ENCODE results near the gene GPR39. TPM values are rescaled to one million over a fixed set of nuclear protein-coding genes. Genes with fewer than 3 reads are reported as not detected.

GPR39 gene
- total and polyA plus RNA-seq, 2 donors (not counting 3 experiments of a cell fraction or from before 2014, with no cell fraction given): 0.03 to 0.20 TPM

GRCh38 chr2:132562245-132562644 lies 145.6 kb downstream of the GPR39 start:
- no peaks in the 10 kb centered on the region for H3K79me2 ChIP-seq (ENCODE audit: control insufficient read depth, insufficient read depth, low read length)
- intact Hi-C loops (cut with micrococcal nuclease): no loop called here
- dilution Hi-C loops (cut with MboI; ENCODE audit: extremely low pct_ligation_motif_present, low sequenced_read_pairs): no loop called here
- H3K4me2 ChIP-seq (ENCODE audit: insufficient read depth, low read length): no peak overlapping the region
- H3K9me3 ChIP-seq (replicated peaks; ENCODE audit: control insufficient read depth, insufficient read depth, low read length): no peaks in the 10 kb centered on the region
- ChIA-PET CTCF (interaction anchor here (1.0 kb wide), 1 partner anchor 15 kb away, joined by 4 read pairs; no protein-coding TSS in a partner anchor), POLR2A (no interaction called here)
- FAIRE-seq: no peak
- DNase-seq (ENCODE audit: low read depth, low spot score): no peak
- H2AFZ ChIP-seq (ENCODE audit: low read depth, low read length): no peak overlapping the region
- no peaks in the 10 kb centered on the region for H3K36me3 ChIP-seq (ENCODE audit: control insufficient read depth in 2 of 2, extremely low read depth in 1 of 2, insufficient read depth in 2 of 2, low read length in 2 of 2)
- H3K9ac ChIP-seq (replicated peaks; ENCODE audit: extremely low read depth, insufficient read depth, low read length): no peak overlapping the region
- TF ChIP-seq POLR2A (IDR thresholded peaks at IDR 0.05; ENCODE audit: low read depth, low read length): no peak
- no peak for TF ChIP-seq CTCF (IDR thresholded peaks at IDR 0.05; ENCODE audit: extremely low read depth in 1 of 2, insufficient read depth in 1 of 2, low read depth in 1 of 2, low read length in 2 of 2)
- no peak for TF ChIP-seq GATA2 (IDR thresholded peaks at IDR 0.05; ENCODE audit: insufficient read depth, insufficient read length, low read depth, low read length)
- no peak for TF ChIP-seq EZH2 (IDR thresholded peaks at IDR 0.05; ENCODE audit: borderline replicate concordance, low read depth, low read length, severe bottlenecking)
- no peak for TF ChIP-seq JUN (IDR thresholded peaks at IDR 0.05; ENCODE audit: borderline replicate concordance, insufficient read depth, insufficient read length, low read depth)
- no peak for TF ChIP-seq POLR2AphosphoS5 (IDR thresholded peaks at IDR 0.05; ENCODE audit: insufficient read depth, low read depth, low read length)
- TF ChIP-seq MAX (IDR thresholded peaks at IDR 0.05; ENCODE audit: insufficient read depth, insufficient read length): no peak
- H3K4me3 ChIP-seq (replicated peaks in 1 of 3; ENCODE audit: insufficient read depth in 1 of 3, low read depth in 1 of 3, low read length in 3 of 3): no peak overlapping the region
- BruUV-seq (replicated peaks): no TSS peak
- H4K20me1 ChIP-seq (replicated peaks; ENCODE audit: control insufficient read depth, extremely low read depth, insufficient read depth, low read length): no peaks in the 10 kb centered on the region
- no peaks in the 10 kb centered on the region for H3K4me1 ChIP-seq (ENCODE audit: control insufficient read depth, extremely low read depth, insufficient read depth, low read length)
- no peaks in the 10 kb centered on the region for H3K9me1 ChIP-seq (replicated peaks; ENCODE audit: control insufficient read depth, extremely low read depth, insufficient read depth, low read length)
- H3K27me3 ChIP-seq (ENCODE audit: control insufficient read depth in 2 of 2, insufficient read depth in 2 of 2, low read length in 2 of 2): no peaks in the 10 kb centered on the region
- no peak overlapping the region for H3K27ac ChIP-seq (ENCODE audit: insufficient read depth, low read depth, low read length)
